ENCODE results near the gene ENG. TPM values are rescaled to one million over a fixed set of nuclear protein-coding genes. Genes with fewer than 3 reads are reported as not detected.

Gene ENG
- total RNA-seq (2022; extraction: Qiagen RNA extraction; ENCODE audit: low read depth) = 0.12 to 0.29 TPM (median 0.16 TPM) in 5 replicates

DNA sequence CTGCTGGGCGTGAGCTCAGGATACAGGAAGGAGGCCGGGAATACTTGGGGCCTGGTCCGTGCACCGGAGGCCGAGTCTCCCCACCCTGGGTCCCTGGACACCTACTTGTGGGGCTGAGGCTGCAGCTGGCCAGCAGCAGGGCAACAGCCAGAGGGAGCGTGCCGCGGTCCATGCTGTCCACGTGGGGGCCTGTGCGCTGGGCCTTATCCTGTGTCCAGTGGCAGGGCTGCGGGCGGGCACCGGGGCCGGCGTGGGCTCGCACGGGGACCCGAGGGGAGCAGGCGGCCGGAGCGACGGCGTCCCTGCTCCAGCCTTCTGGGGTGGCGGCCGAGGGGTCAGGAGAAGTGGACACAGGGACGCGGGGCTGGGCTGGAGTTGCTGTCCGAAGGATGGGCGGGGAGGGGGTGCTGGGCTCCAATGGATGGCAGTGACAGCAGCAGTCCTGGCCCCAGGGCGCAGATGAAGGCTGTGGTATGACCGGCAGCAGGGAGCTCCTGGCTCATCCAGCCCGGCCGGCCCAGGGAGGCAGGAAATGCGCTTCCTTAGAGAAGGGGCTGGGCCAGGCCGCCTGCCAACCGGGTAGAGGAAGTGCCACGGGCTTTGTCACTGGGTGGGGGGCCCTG is at the start of gene ENG:
Gene ENG, minus strand, starts transcription at position 475 of the 623 bp plus-strand sequence. Its CDS starts 303 bp downstream, at position 172.

DNA sequence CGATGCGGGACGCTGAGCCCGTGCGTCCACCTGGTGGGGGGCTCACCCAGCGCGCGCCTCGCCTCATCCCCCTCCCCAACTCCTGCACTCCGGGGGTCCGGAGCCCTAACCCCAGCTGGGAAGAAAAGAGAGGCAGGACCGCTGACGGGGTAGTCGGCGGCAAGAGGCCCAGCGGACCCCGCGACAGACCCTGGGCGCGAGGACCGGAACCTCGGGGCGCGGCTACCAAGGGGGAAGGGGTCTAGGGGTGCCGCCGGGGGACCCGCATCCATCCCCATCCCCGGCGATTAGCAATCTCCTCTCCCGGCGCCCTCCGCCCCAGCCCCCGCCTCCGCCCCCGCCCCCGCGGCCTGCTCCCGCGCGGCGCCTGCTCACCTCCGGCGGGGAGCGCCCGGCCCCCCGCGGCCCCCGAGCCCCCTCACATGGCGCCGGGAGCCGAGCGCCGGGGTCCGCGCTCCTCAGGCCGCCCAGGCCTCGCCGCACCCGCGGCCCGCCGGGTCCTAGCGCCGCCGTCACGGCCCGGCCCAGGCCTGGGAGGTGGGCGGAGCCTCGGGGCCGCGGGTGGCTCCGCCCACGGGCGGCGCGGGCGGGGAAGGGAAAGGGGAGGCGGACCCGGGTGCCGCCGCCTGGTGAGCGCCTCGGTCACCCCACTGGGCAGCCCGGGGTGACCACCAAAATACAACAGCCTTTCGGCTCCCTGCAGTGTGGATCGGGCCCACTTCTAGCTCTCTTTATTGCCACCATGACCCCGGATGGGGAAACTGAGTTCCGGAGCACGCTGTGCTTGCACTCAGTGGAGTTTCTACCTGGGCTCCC is 44.9 kb upstream of the ENG start, which contains the start of gene ST6GALNAC6:
Gene ST6GALNAC6, minus strand, starts transcription at position 476 of the 816 bp plus-strand sequence. CDS start 1,622 bp downstream, outside the sequence.

GRCh38 chr9:127877566-127877998 is 23.1 kb upstream of the ENG start, which contains the start of gene AK1:
Gene AK1, minus strand, starts transcription at chr9:127877675. Its CDS starts 3,058 bp downstream, at chr9:127874617.

GRCh38 chr9:127802576-127803443 is 51.6 kb downstream of the ENG start, which contains the start of gene FPGS:
Gene FPGS, plus strand, starts transcription at chr9:127802882. Its CDS starts 43 bp downstream, at chr9:127802925.

GRCh38 chr9:127785933-127786772 is 68.3 kb downstream of the ENG start, which contains the start of gene CDK9:
Gene CDK9, plus strand, starts transcription at chr9:127786034. Its CDS starts 115 bp downstream, at chr9:127786149.

GRCh38 chr9:127778280-127779135 is 76.0 kb downstream of the ENG start, which contains the start of gene SH2D3C:
Gene SH2D3C, minus strand, starts transcription at chr9:127778666. Its CDS starts 39 bp downstream, at chr9:127778627.

Other genes starting within 250 kb of the ENG start
- gene STXBP1, start 242.4 kb downstream of the ENG start, total RNA-seq (2022; extraction: Qiagen RNA extraction; ENCODE audit: low read depth) = 12.9 to 17.7 TPM (median 16.8 TPM) in 5 replicates
- not detected in 5 replicates for gene CFAP157, start 147.7 kb downstream of the ENG start, total RNA-seq (2022; extraction: Qiagen RNA extraction; ENCODE audit: low read depth)
- gene PTRH1, start 139.0 kb downstream of the ENG start, total RNA-seq (2022; extraction: Qiagen RNA extraction; ENCODE audit: low read depth) = 14.7 to 19.9 TPM (median 18.1 TPM) in 5 replicates
- 0.08 TPM in 1 of 5 replicates, not detected in the others for gene TTC16, start 138.6 kb downstream of the ENG start, total RNA-seq (2022; extraction: Qiagen RNA extraction; ENCODE audit: low read depth)
- gene TOR2A, start 119.4 kb downstream of the ENG start, total RNA-seq (2022; extraction: Qiagen RNA extraction; ENCODE audit: low read depth) = 11.0 to 15.1 TPM (median 14.4 TPM) in 5 replicates
- gene SH2D3C, start 76.0 kb downstream of the ENG start, total RNA-seq (2022; extraction: Qiagen RNA extraction; ENCODE audit: low read depth) = 0.06 to 0.07 TPM in 2 of 5 replicates, not detected in the others
- gene CDK9, start 68.6 kb downstream of the ENG start, total RNA-seq (2022; extraction: Qiagen RNA extraction; ENCODE audit: low read depth) = 43.2 to 45.6 TPM (median 44.8 TPM) in 5 replicates
- 44.8 to 50.7 TPM (median 47.6 TPM) in 5 replicates for gene FPGS, start 51.8 kb downstream of the ENG start, total RNA-seq (2022; extraction: Qiagen RNA extraction; ENCODE audit: low read depth)
- 43.0 to 83.4 TPM (median 76.2 TPM) in 5 replicates for gene AK1, start 23.0 kb upstream of the ENG start, total RNA-seq (2022; extraction: Qiagen RNA extraction; ENCODE audit: low read depth)
- 17.8 to 24.7 TPM (median 20.3 TPM) in 5 replicates for gene ST6GALNAC6, start 44.9 kb upstream of the ENG start, total RNA-seq (2022; extraction: Qiagen RNA extraction; ENCODE audit: low read depth)
- 13.8 to 20.6 TPM (median 18.1 TPM) in 5 replicates for gene ST6GALNAC4, start 62.4 kb upstream of the ENG start, total RNA-seq (2022; extraction: Qiagen RNA extraction; ENCODE audit: low read depth)
- 1.3 to 3.3 TPM (median 1.8 TPM) in 5 replicates for gene PIP5KL1, start 76.1 kb upstream of the ENG start, total RNA-seq (2022; extraction: Qiagen RNA extraction; ENCODE audit: low read depth)
- 36.4 to 43.7 TPM (median 41.9 TPM) in 5 replicates for gene DPM2, start 83.2 kb upstream of the ENG start, total RNA-seq (2022; extraction: Qiagen RNA extraction; ENCODE audit: low read depth)
- gene EEIG1, start 126.3 kb upstream of the ENG start, total RNA-seq (2022; extraction: Qiagen RNA extraction; ENCODE audit: low read depth) = 45.8 to 67.1 TPM (median 58.6 TPM) in 5 replicates
- gene NAIF1, start 212.7 kb upstream of the ENG start, total RNA-seq (2022; extraction: Qiagen RNA extraction; ENCODE audit: low read depth) = 4.5 to 6.9 TPM (median 6.4 TPM) in 5 replicates
- 7.2 to 8.7 TPM (median 8.0 TPM) in 5 replicates for gene SLC25A25, start 213.6 kb upstream of the ENG start, total RNA-seq (2022; extraction: Qiagen RNA extraction; ENCODE audit: low read depth)

Data from A549 treated with GW870086 at 1 μM for 4 hours (cell line).